IMR-90 (cell line): ENCODE measurements around the gene SDF2L1. TPM values are rescaled to one million over a fixed set of nuclear protein-coding genes. Genes with fewer than 3 reads are reported as not detected.

Source experiments
- ATAC-seq: fragments of 200-7000 bp; cut with Tn5 transposase; 2 replicates; pipeline ENCODE4 v1.9.1; 2020; ENCODE audit warnings: low read depth, mild to moderate bottlenecking, moderate library complexity
- BruUV-seq: library from RNA; stranded (reverse); fragments of 400-500 nt; replicated peaks from 2 replicates; lab custom pipeline; 2021; lab: Mats Ljungman, UMichigan
- CTCF ChIA-PET: fragments of 300-600 bp; formaldehyde crosslinking; extraction: SDS; loops from one replicate; lab custom pipeline; 2021; ENCODE audit warnings: antibody characterized with exemption; lab: Yijun Ruan, JAX
- POLR2A ChIA-PET: fragments of 300-600 bp; sonication (Branson Sonifier 250); formaldehyde crosslinking; loops from one replicate; lab custom pipeline; 2022; ENCODE audit warnings: antibody characterized with exemption; ENCODE audit not compliant: unreplicated experiment; lab: Charles Lee
- DNase-seq: peaks from one replicate; pipeline ENCODE4 v3.0.0; 2013
- H2AFZ ChIP-seq: replicated peaks from 2 replicates; pipeline ENCODE3; 2013; ENCODE audit warnings: low read length, mild to moderate bottlenecking; ENCODE audit not compliant: poor library complexity
- H2AK5ac ChIP-seq: 2 replicates; pipeline ENCODE4 v1.6.1; 2013; ENCODE audit warnings: low read depth, low read length, inconsistent platforms
- H2AK9ac ChIP-seq: replicated peaks from 2 replicates; pipeline ENCODE3; 2013; ENCODE audit warnings: mild to moderate bottlenecking, low read depth, low read length, moderate library complexity; ENCODE audit not compliant: poor library complexity
- H2BK120ac ChIP-seq: 2 replicates; pipeline ENCODE4 v1.6.1; 2013; ENCODE audit warnings: low read depth, low read length, inconsistent platforms
- H2BK15ac ChIP-seq: 3 replicates; pipeline ENCODE4 v1.6.1; 2013; ENCODE audit warnings: low read depth, low read length, inconsistent platforms
- H2BK20ac ChIP-seq: 2 replicates; pipeline ENCODE4 v1.6.1; 2013; ENCODE audit warnings: low read depth, mild to moderate bottlenecking, inconsistent platforms, low read length, moderate library complexity
- H2BK5ac ChIP-seq: 2 replicates; pipeline ENCODE4 v1.6.1; 2013; ENCODE audit warnings: mild to moderate bottlenecking, low read depth, low read length, inconsistent platforms; ENCODE audit not compliant: poor library complexity, severe bottlenecking
- H3K14ac ChIP-seq: replicated peaks from 2 replicates; pipeline ENCODE4 v1.6.1; 2013; ENCODE audit warnings: low read depth, low read length, inconsistent platforms
- H3K18ac ChIP-seq: 2 replicates; pipeline ENCODE4 v1.6.1; 2013; ENCODE audit warnings: low read depth, low read length, control low read depth
- H3K23ac ChIP-seq: 2 replicates; pipeline ENCODE4 v1.6.1; 2013; ENCODE audit warnings: low read depth, low read length, inconsistent platforms
- H3K27ac ChIP-seq: 2 replicates; pipeline ENCODE4 v1.5.1; 2013; ENCODE audit warnings: mild to moderate bottlenecking, control low read depth, low read length; ENCODE audit not compliant: insufficient read depth
- H3K27me3 ChIP-seq: 2 replicates; pipeline ENCODE4 v1.6.1; 2013; ENCODE audit warnings: low read length; ENCODE audit not compliant: control insufficient read depth, insufficient read depth
- H3K36me3 ChIP-seq: 2 replicates; pipeline ENCODE4 v1.6.1; 2013; ENCODE audit warnings: low read length, mixed read lengths; ENCODE audit not compliant: control insufficient read depth, insufficient read depth
- H3K4ac ChIP-seq: 2 replicates; pipeline ENCODE4 v1.6.1; 2013; ENCODE audit warnings: low read depth, low read length, inconsistent platforms
- H3K4me1 ChIP-seq: 2 replicates; pipeline ENCODE4 v1.6.1; 2013; ENCODE audit warnings: low read length, mixed read lengths; ENCODE audit not compliant: control insufficient read depth, insufficient read depth
- H3K4me2 ChIP-seq: 2 replicates; pipeline ENCODE4 v1.6.1; 2013; ENCODE audit warnings: low read depth, mild to moderate bottlenecking, control low read depth, low read length, moderate library complexity
- H3K4me3 ChIP-seq: 2 replicates; pipeline ENCODE4 v1.5.1; 2013; ENCODE audit warnings: low read depth, mild to moderate bottlenecking, control low read depth, low read length, moderate library complexity; ENCODE audit not compliant: insufficient read depth
- H3K56ac ChIP-seq: 2 replicates; pipeline ENCODE4 v1.6.1; 2013; ENCODE audit warnings: low read length, inconsistent platforms; ENCODE audit not compliant: insufficient read depth; ENCODE audit errors: extremely low read depth
- H3K79me1 ChIP-seq, 2 experiments: 2 replicates each; pipeline ENCODE4 v1.6.1; 2013; ENCODE audit warnings: low read length in 2 of 2, inconsistent platforms in 1 of 2, low read depth in 1 of 2
- H3K9ac ChIP-seq: 2 replicates; pipeline ENCODE4 v1.6.1; 2013; ENCODE audit warnings: low read depth, low read length, control low read depth
- H3K9me1 ChIP-seq: 2 replicates; pipeline ENCODE4 v1.6.1; 2013; ENCODE audit warnings: low read length, inconsistent platforms; ENCODE audit not compliant: insufficient read depth
- H3K9me3 ChIP-seq: 2 replicates; pipeline ENCODE4 v1.6.1; 2013; ENCODE audit warnings: low read length; ENCODE audit not compliant: control insufficient read depth, insufficient read depth
- H4K20me1 ChIP-seq: 2 replicates; pipeline ENCODE4 v1.6.1; 2013; ENCODE audit warnings: low read length, inconsistent platforms; ENCODE audit not compliant: insufficient read depth
- H4K5ac ChIP-seq: 2 replicates; pipeline ENCODE4 v1.6.1; 2013; ENCODE audit warnings: mild to moderate bottlenecking, low read depth, low read length, control low read depth
- H4K8ac ChIP-seq, 2 experiments: 2 replicates each; pipeline ENCODE4 v1.6.1; 2013; ENCODE audit warnings: low read depth in 2 of 2, low read length in 2 of 2, control low read depth in 1 of 2, inconsistent platforms in 1 of 2
- H4K91ac ChIP-seq: 2 replicates; pipeline ENCODE4 v1.6.1; 2013; ENCODE audit warnings: low read depth, low read length, inconsistent platforms; ENCODE audit not compliant: insufficient read depth
- FOS ChIP-seq: fragments of 150-350 bp; IDR thresholded peaks from 2 replicates; pipeline ENCODE4 v1.6.1; 2016; ENCODE audit warnings: low read depth, low read length
- RCOR1 ChIP-seq: IDR thresholded peaks from 2 replicates; pipeline ENCODE4 v1.6.1; 2012; ENCODE audit warnings: mild to moderate bottlenecking, low read length, improper control_type of control experiment; ENCODE audit not compliant: insufficient replicate concordance
- WGBS, 2 experiments: methylation state at CpG; one replicate each; pipeline versions ENCODE4 v1.1.5 to v1.1.7; 2013; ENCODE audit warnings: missing lambda C conversion rate in 2 of 2; ENCODE audit not compliant: insufficient read length in 1 of 2; ENCODE audit errors: extremely low coverage in 2 of 2; 5-methylcytosine and 5-hydroxymethylcytosine counted together
- dilution Hi-C: fragments of 300-500 bp; cut with HindIII; formaldehyde crosslinking; loops from one replicate; pipeline ENCODE4 v1.14.3; 2018; ENCODE audit warnings: low sequenced_read_pairs; ENCODE audit not compliant: unreplicated experiment
- in situ Hi-C: fragments of 300-500 bp; cut with MboI; formaldehyde crosslinking; loops from 3 replicates; pipeline ENCODE4 v1.14.3; 2019; ENCODE audit warnings: low sequenced_read_pairs, inconsistent platforms, mixed read lengths
- intact Hi-C: fragments of 100-400 bp; cut with micrococcal nuclease; formaldehyde crosslinking; loops from 2 replicates; pipeline ENCODE4 v1.10.0; 2022
- polyA plus RNA-seq, 3 experiments: library from polyadenylated mRNA; depleted of rRNA; stranded (reverse); fragments of >200 nt; gene quantifications; 2 replicates each; pipeline ENCODE4 v1.2.3, GENCODE V29; 2012; ENCODE audit warnings: low replicate concordance in 1 of 3
- total RNA-seq: library from RNA; depleted of rRNA; stranded (reverse); fragments of >200 nt; gene quantifications from 2 replicates; pipeline ENCODE4 v1.2.3, GENCODE V29; 2012

The SDF2L1 gene
- total and polyA plus RNA-seq, 2 of the 4 experiments (the other 2 are of a cell fraction) = 18.8 to 51.1 TPM

GRCh38 chr22:21682385-21683175 lies 40.5 kb downstream of the SDF2L1 start:
- dilution Hi-C loops (no loop called here), in situ Hi-C loops (no loop called here), intact Hi-C loops (no loop called here)
- H3K36me3 ChIP-seq = peaks cover 51% of the 10 kb centered on the region
- 98% methylated on average over 9 of the region's 20 CpGs; no CpG with 5 or more reads in 1 of the 2 experiments for WGBS, 2 experiments
- H3K4me3 ChIP-seq = no peak overlapping the region
- H4K5ac ChIP-seq = no peak overlapping the region
- H3K56ac ChIP-seq = no peak overlapping the region
- no peak overlapping the region for H3K4me2 ChIP-seq
- H2BK5ac ChIP-seq = no peak overlapping the region
- H2BK20ac ChIP-seq = no peak overlapping the region
- H3K9ac ChIP-seq = no peak overlapping the region
- no peak overlapping the region for H2AK9ac ChIP-seq
- H2BK15ac ChIP-seq = no peak overlapping the region
- no TSS peak for BruUV-seq
- POLR2A ChIA-PET = no interaction called here
- no peak for TF ChIP-seq RCOR1
- TF ChIP-seq FOS = no peak
- H2BK120ac ChIP-seq = no peak overlapping the region
- no peak overlapping the region for H2AK5ac ChIP-seq
- no peaks in the 10 kb centered on the region for H3K9me3 ChIP-seq
- H3K14ac ChIP-seq = no peak overlapping the region
- no peak for DNase-seq
- no peak overlapping the region for H3K4ac ChIP-seq
- no peaks in the 10 kb centered on the region for H3K4me1 ChIP-seq
- H3K23ac ChIP-seq = no peak overlapping the region
- no peak overlapping the region for H2AFZ ChIP-seq
- H3K27ac ChIP-seq = no peak overlapping the region
- CTCF ChIA-PET = no interaction called here
- no peak for ATAC-seq
- H4K20me1 ChIP-seq = no peaks in the 10 kb centered on the region
- H4K8ac ChIP-seq = no peak overlapping the region
- no peaks in the 10 kb centered on the region for H3K27me3 ChIP-seq
- H3K9me1 ChIP-seq = peaks cover 2% of the 10 kb centered on the region; the same call in 1 of the 2 replicates
- H3K79me1 ChIP-seq = no peaks in the 10 kb centered on the region
- H4K91ac ChIP-seq = no peak overlapping the region
- H3K18ac ChIP-seq = no peak overlapping the region
